DMS53 treated with DMSO at 0.1 percent for 48 hours (cell line): Measurements from ENCODE around the gene SYN1.
"Not testable (repeated sequence)": the region's sequence is repeated elsewhere in the genome, so short reads cannot be mapped to it uniquely, and the experiment has no call there.

Experiments used
- DNase-seq: peaks from one replicate; lab custom pipeline; 2025; ENCODE audit not compliant: unreplicated experiment; lab: John Stamatoyannopoulos, UW

SYN1 gene

DNA sequence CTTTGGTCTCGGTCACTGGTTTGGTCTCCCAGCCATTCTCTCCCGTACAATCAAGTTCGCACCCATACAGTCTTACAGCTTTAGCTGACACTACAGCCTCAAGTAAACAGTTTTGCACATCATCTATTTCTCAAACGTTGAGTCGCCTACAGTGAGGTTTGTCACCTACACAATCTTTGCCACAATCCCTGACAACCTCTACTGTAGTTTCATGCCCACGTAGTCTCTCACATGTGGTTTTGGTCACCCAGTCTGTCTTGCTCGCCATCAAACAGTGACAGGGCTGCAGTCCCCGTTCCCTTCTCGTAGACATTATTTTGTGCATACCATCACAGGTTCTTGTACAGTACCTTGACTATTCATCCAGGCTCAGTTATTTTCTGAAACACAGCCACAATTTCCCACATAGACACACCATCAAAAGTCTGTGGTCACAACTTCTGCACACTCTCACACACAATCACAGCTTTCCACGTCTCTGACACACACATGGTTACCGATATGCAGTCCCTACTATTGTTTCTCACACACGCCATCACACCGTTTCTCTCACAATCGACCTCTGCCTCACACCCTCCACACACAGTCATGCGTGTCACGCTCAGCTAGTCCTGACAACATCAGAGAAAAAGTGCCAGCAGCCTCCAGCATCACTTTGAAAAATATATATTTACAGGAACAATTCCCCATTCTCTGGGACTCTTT lies 15.4 kb upstream of the SYN1 start:
- DNase-seq: no peak

DNA sequence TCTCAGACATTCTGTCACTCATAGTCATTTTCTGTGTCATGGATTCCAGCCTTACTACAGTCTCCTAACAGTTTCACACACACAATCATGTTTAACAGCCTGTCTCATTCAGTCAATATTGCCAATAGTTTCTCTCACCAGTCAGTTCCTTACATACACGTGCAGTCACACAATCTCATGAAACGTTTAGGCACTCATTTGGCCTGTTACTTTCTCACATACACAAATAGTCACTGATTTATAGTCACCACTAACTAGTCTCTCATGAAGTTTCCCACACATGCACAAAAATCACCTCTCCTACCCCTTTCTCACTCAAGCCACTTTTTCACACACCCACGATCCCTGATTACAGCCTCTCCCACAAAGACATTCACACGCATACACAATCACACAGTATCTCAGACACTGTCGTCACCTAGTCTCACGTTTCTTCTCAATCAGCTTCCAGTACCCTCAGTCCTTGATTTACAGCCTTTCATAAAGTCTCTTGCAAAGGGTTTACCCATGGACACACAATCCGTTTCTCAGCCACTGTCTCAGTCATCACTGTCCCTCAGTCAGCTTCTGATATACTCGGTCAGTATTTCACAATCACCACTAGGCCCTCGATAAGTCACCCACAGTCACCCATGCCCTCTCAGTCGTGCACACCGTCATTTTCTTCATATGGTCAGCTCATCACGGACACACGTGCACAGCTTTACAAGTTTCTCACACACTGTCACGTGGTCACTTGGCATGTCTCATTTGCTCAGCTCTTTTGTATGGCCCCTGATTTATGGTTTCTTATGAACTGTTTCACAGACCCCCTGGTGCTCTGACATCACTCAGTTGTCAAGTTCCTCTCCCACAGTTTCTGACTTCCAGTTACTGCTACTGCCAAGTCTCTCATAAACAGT lies 14.3 kb upstream of the SYN1 start:
- no peak for DNase-seq

- DNase-seq: no peak
Measured at GRCh38 chrX:47632666-47633065, 13.0 kb upstream of the SYN1 start.

DNA sequence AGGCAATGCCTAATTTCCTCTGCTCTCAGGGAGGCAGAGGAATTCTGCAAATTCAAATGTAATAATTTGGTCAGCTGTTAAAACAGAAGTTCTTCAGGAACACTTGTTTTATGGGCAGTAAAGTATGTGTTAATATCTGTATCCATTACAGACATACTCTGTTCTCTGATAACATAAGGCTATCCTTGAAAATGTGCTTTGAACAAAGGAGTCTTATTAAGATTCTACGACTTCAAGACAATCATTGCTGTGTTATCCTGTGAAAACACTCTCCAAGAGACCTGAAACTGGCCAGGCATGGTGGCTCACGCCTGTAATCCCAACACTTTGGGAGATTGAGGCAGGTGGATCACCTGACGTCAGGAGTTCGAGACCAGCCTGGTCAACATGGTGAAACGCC lies 12.0 kb upstream of the SYN1 start:
- no peak for DNase-seq

GRCh38 chrX:47629419-47630200 lies 10.0 kb upstream of the SYN1 start, which contains the start of gene CFP:
CFP (minus strand) TSS chrX:47629930; CDS start chrX:47629844, 86 bp downstream.
- DNase-seq: no peak

GRCh38 chrX:47628982-47629381 lies 9.3 kb upstream of the SYN1 start:
- DNase-seq: no peak

DNA sequence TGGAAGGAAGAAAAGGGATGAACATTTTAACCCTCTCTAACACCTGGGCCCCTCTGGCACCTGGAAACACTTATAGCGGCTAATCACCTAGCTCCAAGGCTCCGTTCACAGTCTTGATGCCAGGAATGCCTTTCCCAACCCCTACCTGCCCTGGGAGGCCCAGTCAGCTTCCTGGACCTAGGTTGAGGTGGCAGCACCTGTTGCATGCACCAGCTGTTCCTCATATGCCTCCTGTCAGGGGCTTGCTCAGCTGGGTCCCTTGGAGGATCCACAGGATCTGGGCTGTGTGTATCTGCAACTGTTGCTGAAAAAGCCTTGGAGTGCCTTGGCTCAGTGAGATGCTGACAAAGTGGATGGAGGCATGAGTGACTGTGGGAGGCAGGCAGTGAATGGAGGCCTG lies 5.7 kb upstream of the SYN1 start:
- DNase-seq: no peak

DNA sequence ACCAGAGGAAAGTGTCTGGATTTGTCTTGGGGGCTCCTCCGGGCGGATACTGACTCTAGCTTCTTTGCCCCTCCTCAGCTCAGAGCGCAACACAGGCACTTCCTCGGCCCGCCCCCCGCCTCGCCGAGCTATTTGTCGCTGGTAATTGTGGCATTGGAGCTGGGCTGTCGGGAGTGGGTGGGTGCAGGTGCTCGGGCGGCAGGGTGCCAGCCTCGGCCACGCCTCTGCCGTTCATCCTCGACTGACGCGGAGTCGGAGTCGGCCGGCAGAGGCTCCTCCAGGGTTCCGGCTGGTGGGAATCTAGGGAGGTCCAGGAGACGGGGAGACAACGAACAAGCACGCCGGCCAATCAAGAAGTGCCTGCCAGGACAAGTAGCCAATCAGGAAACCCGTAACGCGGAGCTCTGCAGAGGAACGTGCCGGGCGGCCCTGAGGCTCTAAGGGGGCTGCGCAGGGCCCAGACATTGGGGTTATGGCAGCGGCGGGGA lies 3.9 kb upstream of the SYN1 start:
- peak; percentile 64 for DNase-seq

- DNase-seq: no peak
Measured at GRCh38 chrX:47621851-47622250, 2.2 kb upstream of the SYN1 start.

DNA sequence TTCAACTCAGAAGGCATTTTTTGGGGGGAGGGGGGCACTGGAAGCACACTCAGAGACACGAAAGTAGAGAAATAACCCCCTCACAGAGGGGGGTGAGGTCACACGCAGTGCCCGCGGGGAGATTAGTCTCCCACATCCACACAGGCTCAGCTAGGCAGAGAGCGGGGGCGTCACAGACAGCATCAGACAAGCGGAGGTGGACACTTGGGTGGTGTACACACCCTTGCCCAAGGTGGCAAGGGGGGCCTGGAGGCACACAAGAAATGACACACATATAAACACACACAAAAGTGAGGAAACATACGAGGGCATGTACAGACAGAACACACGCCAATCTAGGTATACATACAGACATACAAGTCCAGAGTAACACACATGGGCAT lies 637 bp upstream of the SYN1 start:
- DNase-seq: no peak

- DNase-seq: no peak
Measured at GRCh38 chrX:47618923-47619485, 653 bp downstream of the SYN1 start.

DNA sequence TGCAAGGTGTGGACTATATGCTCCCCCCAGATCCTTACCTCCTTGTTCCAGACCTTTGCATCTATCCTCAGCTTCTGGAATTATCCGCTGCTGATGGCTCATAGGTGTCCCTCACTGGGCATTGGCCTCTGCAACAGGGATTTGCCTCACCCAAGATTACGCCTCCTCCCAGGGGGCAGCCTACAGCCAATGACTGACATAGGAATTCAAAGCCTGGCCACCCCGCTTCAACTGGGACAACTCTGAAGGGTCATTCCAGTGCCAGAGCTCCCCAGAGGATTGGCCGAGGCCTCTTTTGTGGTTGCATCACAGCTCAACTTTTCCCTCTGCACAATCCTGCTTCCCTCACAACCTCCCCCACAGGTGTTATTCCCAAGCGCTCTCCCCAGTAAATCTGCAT lies 5.0 kb downstream of the SYN1 start:
- DNase-seq: no peak

- no peak for DNase-seq
Measured at GRCh38 chrX:47613082-47613481, 6.6 kb downstream of the SYN1 start.

DNA sequence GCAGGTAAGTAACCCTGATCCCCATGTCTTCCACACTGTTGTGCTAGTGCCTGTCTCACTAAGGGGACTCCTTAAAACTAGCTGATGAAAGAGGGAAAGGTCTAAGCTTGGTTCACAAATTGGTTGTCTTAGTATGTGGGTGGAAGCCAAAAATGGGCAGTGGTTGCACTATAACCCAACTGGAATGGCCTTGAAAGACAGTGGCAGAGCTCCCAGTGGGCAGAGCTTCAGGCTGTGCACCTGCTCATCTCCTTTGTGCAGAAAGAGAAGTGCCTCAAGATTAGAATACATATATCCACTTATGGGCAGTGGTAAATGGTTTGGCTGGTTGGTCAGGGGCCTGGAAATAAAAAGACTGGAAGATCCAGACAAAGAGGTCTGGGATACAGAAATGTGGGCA lies 7.2 kb downstream of the SYN1 start:
- DNase-seq: no peak

DNA sequence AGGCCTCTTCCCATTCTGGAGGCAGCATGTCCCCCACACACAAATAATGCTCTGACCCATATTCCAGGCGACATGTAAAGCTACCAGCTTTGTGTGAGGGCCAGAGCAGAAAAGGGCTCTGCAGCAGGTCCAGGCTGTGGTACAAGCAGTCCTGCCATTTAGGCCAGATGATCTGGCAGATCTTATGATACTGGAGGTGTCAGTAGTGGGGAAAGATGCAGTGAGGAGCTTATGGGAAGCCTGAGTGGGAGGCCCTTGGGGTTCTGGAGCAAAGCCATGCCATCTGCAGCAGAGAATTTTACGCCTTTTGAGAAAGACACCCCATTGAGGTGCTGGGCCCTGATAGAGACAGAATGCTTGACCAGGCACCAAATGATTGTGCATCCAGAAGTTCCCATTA lies 7.7 kb downstream of the SYN1 start:
- no peak for DNase-seq

DNA sequence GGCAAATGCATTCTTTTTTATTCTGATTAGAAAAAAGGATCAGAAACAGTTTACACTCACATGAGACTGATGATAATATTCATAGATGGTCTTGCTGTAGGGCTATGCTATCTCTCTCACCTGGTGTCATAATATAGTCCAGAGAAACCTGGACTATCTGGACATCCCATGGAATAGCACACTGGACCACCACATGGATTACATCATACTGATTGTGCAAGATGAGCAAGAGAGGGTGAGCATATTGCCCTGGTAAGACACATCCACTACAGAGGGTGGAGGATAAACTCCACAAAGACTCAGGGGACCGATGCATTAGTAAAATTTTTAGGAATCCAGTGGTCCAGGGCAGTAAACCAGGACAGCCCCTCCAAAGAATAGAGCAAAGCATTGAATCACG lies 8.2 kb downstream of the SYN1 start:
- DNase-seq: no peak

- DNase-seq: no peak
Measured at GRCh38 chrX:47610511-47610910, 9.1 kb downstream of the SYN1 start.

- no peak for DNase-seq
Measured at GRCh38 chrX:47608130-47608810, 11.4 kb downstream of the SYN1 start.

DNA sequence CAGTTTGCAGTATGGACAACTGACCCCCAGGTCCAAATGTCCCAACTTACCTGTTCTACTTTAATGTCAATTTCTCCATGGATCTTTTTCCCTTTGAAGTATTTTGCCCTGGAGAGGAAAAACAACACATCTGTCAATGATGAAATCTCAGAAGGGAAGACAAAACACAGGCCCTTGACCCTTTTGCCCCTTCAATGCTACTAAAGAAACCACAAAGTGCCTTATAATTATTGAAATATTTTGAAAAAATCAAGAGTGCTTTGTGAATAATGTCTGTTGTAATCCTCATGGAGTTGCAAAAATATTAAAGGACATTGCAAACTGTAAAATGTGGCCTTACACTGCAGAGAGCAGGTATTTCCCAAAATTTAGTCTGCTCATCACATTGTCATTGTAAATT lies 12.6 kb downstream of the SYN1 start:
- DNase-seq: no peak

DNA sequence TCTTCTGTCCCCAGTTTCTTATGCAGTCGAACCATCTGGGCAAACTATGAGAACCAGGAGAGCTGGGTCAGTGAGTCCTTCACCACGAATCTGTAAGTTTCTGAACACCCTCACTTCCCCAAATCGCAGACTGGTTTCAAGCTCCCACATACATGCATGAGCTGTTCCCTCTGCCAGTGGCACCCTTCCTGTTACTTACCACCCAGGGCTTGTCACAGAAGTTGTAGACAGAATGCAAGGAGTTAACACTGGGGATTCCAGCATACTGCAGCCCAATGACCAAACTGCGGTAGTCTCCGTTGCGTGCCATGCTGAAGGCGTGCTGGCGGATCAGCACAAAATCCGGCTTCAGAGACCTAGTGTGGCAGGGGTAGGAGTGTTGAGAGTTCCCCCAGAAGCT lies 14.6 kb downstream of the SYN1 start:
- DNase-seq: no peak

GRCh38 chrX:47603125-47603524 lies 16.5 kb downstream of the SYN1 start:
- DNase-seq: not testable (repeated sequence)
